Ovary (tissue), 3 donors: ENCODE results near the gene SKP2.

ENCODE experiments used
- EP300 ChIP-seq: sonication (generic); formaldehyde crosslinking; IDR thresholded peaks from one replicate; pipeline ENCODE4 v1.6.1; 2017; ENCODE audit warnings: antibody characterized with exemption
- POLR2A ChIP-seq: fragments of 450-650 bp; IDR thresholded peaks from one replicate; pipeline ENCODE4 v1.6.1; 2017; ENCODE audit warnings: antibody characterized with exemption, mild to moderate bottlenecking, moderate library complexity
- TF ChIP-seq, protein P1 (sequence below), 3 donors: fragments of 450-650 bp in 2 of 3; fragments of 200-600 bp in 1 of 3; IDR thresholded peaks; one replicate each; pipeline versions ENCODE4 v1.5.1 to v1.8.0; 2016 to 2022; ENCODE audit warnings: antibody characterized with exemption in 3 of 3, mild to moderate bottlenecking in 1 of 3
- donor health status: DM: no; HTN: no; CAD: no.

GRCh38 chr5:36128795-36129194, 23.1 kb upstream of the SKP2 start:
- TF ChIP-seq POLR2A (no peak), EP300 (no peak)
- TF ChIP-seq, protein P1, sequence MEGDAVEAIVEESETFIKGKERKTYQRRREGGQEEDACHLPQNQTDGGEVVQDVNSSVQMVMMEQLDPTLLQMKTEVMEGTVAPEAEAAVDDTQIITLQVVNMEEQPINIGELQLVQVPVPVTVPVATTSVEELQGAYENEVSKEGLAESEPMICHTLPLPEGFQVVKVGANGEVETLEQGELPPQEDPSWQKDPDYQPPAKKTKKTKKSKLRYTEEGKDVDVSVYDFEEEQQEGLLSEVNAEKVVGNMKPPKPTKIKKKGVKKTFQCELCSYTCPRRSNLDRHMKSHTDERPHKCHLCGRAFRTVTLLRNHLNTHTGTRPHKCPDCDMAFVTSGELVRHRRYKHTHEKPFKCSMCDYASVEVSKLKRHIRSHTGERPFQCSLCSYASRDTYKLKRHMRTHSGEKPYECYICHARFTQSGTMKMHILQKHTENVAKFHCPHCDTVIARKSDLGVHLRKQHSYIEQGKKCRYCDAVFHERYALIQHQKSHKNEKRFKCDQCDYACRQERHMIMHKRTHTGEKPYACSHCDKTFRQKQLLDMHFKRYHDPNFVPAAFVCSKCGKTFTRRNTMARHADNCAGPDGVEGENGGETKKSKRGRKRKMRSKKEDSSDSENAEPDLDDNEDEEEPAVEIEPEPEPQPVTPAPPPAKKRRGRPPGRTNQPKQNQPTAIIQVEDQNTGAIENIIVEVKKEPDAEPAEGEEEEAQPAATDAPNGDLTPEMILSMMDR (IDR thresholded peaks at IDR 0.05) = no peak
